H1 (cell line): Measurements from ENCODE around the gene APH1B. TPM values are rescaled to one million over a fixed set of nuclear protein-coding genes. Genes with fewer than 3 reads are reported as not detected.

Experiments used
- CTBP2 ChIP-seq: IDR thresholded peaks from 2 replicates; pipeline ENCODE4 v1.7.0; 2011; ENCODE audit warnings: borderline replicate concordance, mild to moderate bottlenecking, moderate library complexity, mixed read lengths, low read length; ENCODE audit not compliant: insufficient read depth, insufficient read length
- polyA plus RNA-seq, 7 experiments: library from polyadenylated mRNA; depleted of rRNA in 3 of 7; stranded (reverse) in 5 of 7; unstranded in 2 of 7; fragments of >200 nt in 5 of 7; fragments of 200-250 nt in 2 of 7; gene quantifications; 1 replicate in 5 of 7; 2 replicates in 1 of 7; 4 replicates in 1 of 7; pipeline versions ENCODE4 v1.2.1 to v1.2.3, GENCODE V29; 2011 to 2013; ENCODE audit warnings: missing spikeins in 2 of 7, mixed read lengths in 2 of 7
- total RNA-seq: library from RNA; stranded (reverse); fragmentation: NEBNext Ultra II Directional; extraction: Animal tissue kit (Norgen Biotek cat#: 25700); gene quantifications from 2 replicates; pipeline ENCODE4 v1.2.1, GENCODE V29; 2021

APH1B gene
- total and polyA plus RNA-seq, 2 of the 8 experiments (the other 6 are each of a cell fraction or from before 2014, with no cell fraction given): 11.5 to 22.9 TPM

GRCh38 chr15:63323798-63324563, 46.6 kb downstream of the APH1B start (continued):
- TF ChIP-seq CTBP2: no peak
